HG03108 (cell line): ENCODE measurements around the gene CDCP1.
A peak's percentile ranks its signal among the peaks of the same experiment; 100 is the strongest.

Source experiments
- ATAC-seq: cut with Tn5 transposase; IDR thresholded peaks from one replicate; pipeline ENCODE4 v1.9.1; 2021; ENCODE audit warnings: moderate library complexity; ENCODE audit not compliant: unreplicated experiment

CDCP1 gene

GRCh38 chr3:45139372-45140140, 6.6 kb downstream of the CDCP1 start:
- ATAC-seq, result no peak

- no peak for ATAC-seq
Measured at GRCh38 chr3:45137656-45138181, 8.5 kb downstream of the CDCP1 start.

GRCh38 chr3:45135959-45136358, 10.2 kb downstream of the CDCP1 start:
- no peak for ATAC-seq

- ATAC-seq, result no peak
Measured at GRCh38 chr3:45134758-45135521, 11.2 kb downstream of the CDCP1 start.

DNA sequence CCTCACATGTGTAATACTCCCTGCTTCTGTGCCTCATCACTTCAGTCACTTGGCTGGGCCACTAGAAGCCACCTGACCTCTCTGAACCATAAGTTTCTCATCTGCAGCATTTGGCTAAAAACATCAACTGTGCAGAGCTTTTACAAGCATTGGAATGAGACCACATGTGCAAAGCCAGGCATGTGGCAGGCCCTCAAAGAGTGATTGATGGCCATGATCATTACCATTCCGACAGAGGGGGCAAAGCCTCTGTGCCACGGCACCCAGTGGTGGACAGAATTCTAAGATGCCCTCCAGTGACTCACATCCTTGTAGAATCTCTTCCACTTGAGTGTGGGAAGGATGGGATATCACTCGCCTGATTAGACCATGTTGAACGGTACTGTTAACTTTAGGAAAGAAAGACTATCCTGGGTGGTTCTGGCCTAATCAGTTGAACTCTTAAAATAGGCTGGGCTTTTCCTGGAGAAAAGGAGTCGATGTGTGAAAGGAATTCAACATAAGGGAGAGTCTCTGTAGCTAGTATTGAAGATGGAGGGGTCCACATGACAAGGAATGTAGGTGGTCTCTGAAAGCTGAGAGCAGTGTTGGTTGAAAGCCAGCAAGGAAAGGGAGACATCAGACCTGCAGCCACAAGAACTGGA, 13.5 kb downstream of the CDCP1 start:
- no peak for ATAC-seq

DNA sequence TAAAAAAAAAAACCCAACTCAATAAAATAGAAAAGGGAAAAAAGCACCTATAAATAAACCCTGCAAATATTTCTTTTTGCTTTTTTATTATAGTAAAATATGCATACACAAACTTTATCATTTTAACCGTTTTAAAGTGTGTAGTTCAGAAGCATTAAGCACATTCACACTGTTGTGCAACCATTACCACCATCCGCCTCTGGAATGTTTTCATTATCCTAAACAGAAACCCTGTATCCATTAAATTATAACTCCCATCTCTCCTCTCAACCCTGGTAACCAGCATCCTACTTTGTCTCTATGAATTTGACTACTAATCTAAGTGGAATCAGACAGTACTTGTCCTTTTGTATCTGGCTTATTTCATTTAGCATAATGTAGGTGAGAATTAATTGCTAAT, 15.0 kb downstream of the CDCP1 start:
- no peak for ATAC-seq

GRCh38 chr3:45130476-45130875, 15.7 kb downstream of the CDCP1 start:
- no peak for ATAC-seq

- ATAC-seq, result no peak
Measured at GRCh38 chr3:45128950-45129349, 17.2 kb downstream of the CDCP1 start.

DNA sequence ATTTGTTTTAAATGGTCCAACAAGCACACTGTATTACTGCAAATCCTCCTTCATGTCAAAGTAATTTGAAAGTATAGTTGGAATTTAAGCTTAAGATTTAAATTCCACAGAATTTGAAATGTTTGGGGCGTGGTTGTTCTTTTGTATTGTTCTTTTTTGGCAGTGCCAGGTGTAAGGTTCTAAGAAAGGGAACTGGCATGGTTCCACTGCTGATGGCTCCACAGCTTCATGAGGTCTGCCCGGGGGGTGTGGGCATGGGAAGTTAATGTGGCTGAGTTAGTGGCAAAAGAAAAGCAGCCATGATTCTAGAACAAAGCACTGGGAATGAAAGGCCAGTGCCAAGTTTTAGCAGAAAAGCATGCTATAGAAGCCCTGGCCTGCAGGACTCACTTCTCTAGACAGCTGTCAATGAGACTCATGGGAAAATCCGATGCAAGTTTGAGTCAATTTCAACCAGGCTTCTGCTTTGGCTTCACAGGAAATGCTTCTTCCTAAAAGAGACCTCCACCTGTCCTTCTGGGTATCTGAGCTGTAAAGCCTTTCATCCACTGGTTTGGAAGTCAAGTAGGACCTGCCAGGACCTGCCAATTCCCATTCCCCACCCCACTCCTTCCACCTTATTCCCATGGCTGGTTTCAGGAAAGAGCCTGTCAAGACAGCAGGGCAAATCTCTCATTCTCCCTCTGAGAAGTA, 18.9 kb downstream of the CDCP1 start:
- ATAC-seq, result no peak

DNA sequence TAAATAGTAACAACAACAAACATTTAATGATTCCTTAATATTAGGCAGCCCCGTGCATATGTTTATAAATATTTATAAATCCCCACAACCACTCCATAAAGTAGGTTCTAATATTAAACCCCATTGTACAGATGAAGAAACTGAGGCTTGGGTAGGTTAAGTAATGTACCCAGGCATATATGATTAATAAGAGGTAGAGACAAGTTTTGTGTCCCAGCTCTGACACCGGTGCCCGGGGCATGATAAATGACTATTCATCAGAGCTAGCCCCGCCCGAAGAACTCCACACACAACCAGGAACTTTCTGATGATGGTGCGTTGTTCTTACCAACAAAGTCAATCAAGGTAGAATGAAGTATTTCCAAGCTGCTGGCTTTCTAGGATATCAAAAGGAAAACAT, 19.4 kb downstream of the CDCP1 start:
- ATAC-seq, result no peak

GRCh38 chr3:45125550-45126026, 20.6 kb downstream of the CDCP1 start:
- ATAC-seq, result no peak

DNA sequence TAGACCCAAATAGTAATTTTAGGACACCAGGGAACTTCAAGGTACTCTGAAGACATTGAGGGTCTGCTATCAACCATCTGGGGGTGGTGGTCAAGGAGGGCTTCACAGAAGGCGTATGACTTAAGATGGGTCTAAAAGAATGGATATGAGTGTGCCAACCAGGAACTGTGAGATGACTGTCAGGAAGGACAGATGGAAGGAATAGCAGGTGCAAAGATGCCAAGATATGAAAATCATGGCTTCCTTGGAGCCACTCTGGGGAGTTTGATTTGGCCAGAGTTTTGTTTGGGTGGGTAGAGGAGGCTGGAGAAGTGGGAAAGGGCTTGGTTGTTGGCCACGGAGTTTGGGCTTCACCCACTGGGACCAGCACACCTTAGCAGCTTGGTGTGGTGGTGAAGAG, 21.2 kb downstream of the CDCP1 start:
- no peak for ATAC-seq

DNA sequence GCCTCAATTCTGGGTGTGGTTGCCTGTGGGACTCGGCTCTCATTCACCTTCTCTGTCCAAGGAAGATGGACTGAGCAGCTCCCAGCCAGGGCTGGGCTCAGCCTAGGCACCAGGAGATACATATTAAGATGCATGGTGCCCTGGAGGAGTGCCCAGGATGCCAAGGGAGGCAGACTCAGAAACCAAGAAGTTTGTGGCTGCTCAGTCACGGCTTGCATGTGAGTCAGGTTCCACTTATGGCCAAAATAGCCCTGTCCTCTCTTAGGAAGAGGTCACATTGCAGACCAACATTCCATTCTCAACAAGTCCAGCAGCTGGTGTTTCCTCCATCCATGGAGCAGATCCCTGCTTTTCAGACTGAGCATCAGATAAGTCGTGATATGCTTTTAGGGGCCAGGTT, 21.8 kb downstream of the CDCP1 start:
- no peak for ATAC-seq

- no peak for ATAC-seq
Measured at GRCh38 chr3:45123581-45124269, 22.5 kb downstream of the CDCP1 start.

GRCh38 chr3:45123030-45123429, 23.1 kb downstream of the CDCP1 start:
- peak; percentile 78 for ATAC-seq

DNA sequence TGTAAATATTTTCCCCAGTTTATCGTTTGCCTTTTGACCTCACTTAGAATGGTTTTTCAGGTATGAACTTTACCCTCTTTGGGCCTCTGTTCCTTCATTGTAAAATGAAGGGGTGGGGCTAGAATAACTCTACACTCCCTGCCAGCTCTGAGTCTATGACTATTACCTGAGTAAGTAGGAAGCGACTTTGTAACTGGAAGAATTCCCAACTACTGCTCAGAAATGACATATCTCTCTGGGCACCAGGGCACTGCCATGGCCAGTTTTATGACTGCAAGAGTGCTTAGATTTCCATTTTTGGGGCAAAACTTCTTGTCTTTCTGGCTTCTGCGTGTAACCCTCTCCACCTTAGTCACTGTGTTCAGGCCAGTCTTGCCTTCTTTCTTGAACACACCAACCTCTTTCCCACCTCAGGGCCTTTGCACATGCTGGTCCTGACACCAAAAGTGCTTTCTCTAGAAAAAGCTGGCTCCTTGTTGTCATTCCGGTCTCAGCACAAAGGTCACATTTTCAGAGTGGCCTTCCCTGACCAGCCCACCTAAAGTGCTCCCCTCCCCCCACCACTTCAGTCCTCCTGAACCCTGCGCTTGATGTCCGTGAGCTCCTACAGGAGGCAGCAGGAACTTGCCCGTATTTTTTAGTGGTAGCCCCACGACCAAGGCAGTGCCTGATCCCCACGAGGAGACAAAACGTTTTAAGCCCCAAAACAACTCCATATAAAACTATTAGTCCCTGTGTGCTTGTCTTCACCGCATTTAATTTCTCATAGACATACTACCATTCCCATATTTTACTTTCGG, 25.6 kb downstream of the CDCP1 start:
- no peak for ATAC-seq

GRCh38 chr3:45119824-45120358, 26.3 kb downstream of the CDCP1 start:
- ATAC-seq, result no peak

GRCh38 chr3:45119376-45119775, 26.8 kb downstream of the CDCP1 start:
- no peak for ATAC-seq

DNA sequence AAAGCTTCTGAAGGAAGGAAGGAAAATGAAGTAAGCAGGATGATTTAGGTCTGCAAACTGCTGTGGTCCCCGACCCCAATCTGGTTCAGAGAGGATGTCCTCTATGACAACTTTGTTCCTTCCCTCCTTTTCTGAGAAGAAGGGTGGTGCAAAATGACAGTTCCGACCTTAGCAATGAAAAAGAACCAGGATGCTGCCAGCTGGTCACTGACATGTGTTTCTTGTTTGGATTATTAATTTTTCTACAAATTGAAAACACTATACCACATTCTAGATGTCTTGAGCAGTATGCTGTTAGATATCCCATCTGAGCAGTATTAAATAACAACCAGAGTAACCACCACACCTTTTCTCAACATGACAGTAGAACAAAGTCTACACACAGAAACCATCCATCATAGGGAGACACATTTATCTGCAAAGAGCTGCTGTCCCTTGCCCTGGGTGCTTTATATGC, 27.5 kb downstream of the CDCP1 start:
- no peak for ATAC-seq
